ENCODE results near the gene CAMKK1.

Gene CAMKK1

GRCh38 chr17:3911271-3912053, 18.6 kb upstream of the CAMKK1 start:
- no peak for ATAC-seq
- TF ChIP-seq ARNTL (CRISPR knock-in tag; IDR thresholded peaks at IDR 0.05; ENCODE audit: borderline replicate concordance, low read depth) (no peak), ZFP3 (CRISPR knock-in tag; IDR thresholded peaks at IDR 0.05) (no peak), RARB (CRISPR knock-in tag; IDR thresholded peaks at IDR 0.05) (no peak), ZNF565 (CRISPR knock-in tag; conservative IDR thresholded peaks at IDR 0.05; ENCODE audit: low read depth) (no peak), CREB5 (CRISPR knock-in tag; IDR thresholded peaks at IDR 0.05; ENCODE audit: low read depth) (no peak), OSR1 (CRISPR knock-in tag; IDR thresholded peaks at IDR 0.05) (no peak), ISL1 (CRISPR knock-in tag; IDR thresholded peaks at IDR 0.05) (no peak), PPARA (CRISPR knock-in tag; IDR thresholded peaks at IDR 0.05; ENCODE audit: borderline replicate concordance) (no peak), ZNF70 (CRISPR knock-in tag; IDR thresholded peaks at IDR 0.05) (no peak)

GRCh38 chr17:3910420-3911270, 17.8 kb upstream of the CAMKK1 start:
- no peak for ATAC-seq
- TF ChIP-seq ESRRG (CRISPR knock-in tag; IDR thresholded peaks at IDR 0.05) (no peak), PPARA (CRISPR knock-in tag; IDR thresholded peaks at IDR 0.05; ENCODE audit: borderline replicate concordance) (no peak), ZNF8 (CRISPR knock-in tag; IDR thresholded peaks at IDR 0.05) (no peak), PATZ1 (CRISPR knock-in tag; IDR thresholded peaks at IDR 0.05; ENCODE audit: borderline replicate concordance) (no peak), ZNF565 (CRISPR knock-in tag; conservative IDR thresholded peaks at IDR 0.05; ENCODE audit: low read depth) (no peak), CSDC2 (CRISPR knock-in tag; IDR thresholded peaks at IDR 0.05) (no peak), CREB5 (CRISPR knock-in tag; IDR thresholded peaks at IDR 0.05; ENCODE audit: low read depth) (no peak)

- TF ChIP-seq CREB5 (CRISPR knock-in tag; IDR thresholded peaks at IDR 0.05; ENCODE audit: low read depth) (no peak), BACH2 (CRISPR knock-in tag; IDR thresholded peaks at IDR 0.05; ENCODE audit: borderline replicate concordance) (no peak), TCF4 (CRISPR knock-in tag; IDR thresholded peaks at IDR 0.05; ENCODE audit: borderline replicate concordance) (no peak), ZNF8 (CRISPR knock-in tag; IDR thresholded peaks at IDR 0.05) (no peak), POU6F1 (CRISPR knock-in tag; IDR thresholded peaks at IDR 0.05; ENCODE audit: borderline replicate concordance, low read depth) (no peak), ZNF565 (CRISPR knock-in tag; conservative IDR thresholded peaks at IDR 0.05; ENCODE audit: low read depth) (no peak), OSR1 (CRISPR knock-in tag; IDR thresholded peaks at IDR 0.05) (no peak), ISL1 (CRISPR knock-in tag; IDR thresholded peaks at IDR 0.05) (no peak), RARB (CRISPR knock-in tag; IDR thresholded peaks at IDR 0.05) (no peak), PPARA (CRISPR knock-in tag; IDR thresholded peaks at IDR 0.05; ENCODE audit: borderline replicate concordance) (no peak), ESRRG (CRISPR knock-in tag; IDR thresholded peaks at IDR 0.05) (no peak), CSDC2 (CRISPR knock-in tag; IDR thresholded peaks at IDR 0.05) (no peak), ZNF70 (CRISPR knock-in tag; IDR thresholded peaks at IDR 0.05) (no peak), PATZ1 (CRISPR knock-in tag; IDR thresholded peaks at IDR 0.05; ENCODE audit: borderline replicate concordance) (no peak), ZFP30 (CRISPR knock-in tag; IDR thresholded peaks at IDR 0.05) (no peak), ZFP3 (CRISPR knock-in tag; IDR thresholded peaks at IDR 0.05) (no peak), TOX (CRISPR knock-in tag; IDR thresholded peaks at IDR 0.05; ENCODE audit: borderline replicate concordance) (no peak), TSHZ2 (CRISPR knock-in tag; IDR thresholded peaks at IDR 0.05) (no peak)
- no peak for ATAC-seq
Observed at GRCh38 chr17:3909257-3909656, 16.4 kb upstream of the CAMKK1 start.
